GM15510 (cell line): ENCODE data around the gene SF3B1.
A peak's percentile ranks its signal among the peaks of the same experiment; 100 is the strongest.

Source experiments
- POLR2A ChIP-seq: IDR thresholded peaks from 3 replicates; pipeline ENCODE4 v1.6.1; 2011; ENCODE audit warnings: borderline replicate concordance; ENCODE audit not compliant: insufficient read length; ENCODE audit errors: extremely low read depth

The SF3B1 gene

DNA sequence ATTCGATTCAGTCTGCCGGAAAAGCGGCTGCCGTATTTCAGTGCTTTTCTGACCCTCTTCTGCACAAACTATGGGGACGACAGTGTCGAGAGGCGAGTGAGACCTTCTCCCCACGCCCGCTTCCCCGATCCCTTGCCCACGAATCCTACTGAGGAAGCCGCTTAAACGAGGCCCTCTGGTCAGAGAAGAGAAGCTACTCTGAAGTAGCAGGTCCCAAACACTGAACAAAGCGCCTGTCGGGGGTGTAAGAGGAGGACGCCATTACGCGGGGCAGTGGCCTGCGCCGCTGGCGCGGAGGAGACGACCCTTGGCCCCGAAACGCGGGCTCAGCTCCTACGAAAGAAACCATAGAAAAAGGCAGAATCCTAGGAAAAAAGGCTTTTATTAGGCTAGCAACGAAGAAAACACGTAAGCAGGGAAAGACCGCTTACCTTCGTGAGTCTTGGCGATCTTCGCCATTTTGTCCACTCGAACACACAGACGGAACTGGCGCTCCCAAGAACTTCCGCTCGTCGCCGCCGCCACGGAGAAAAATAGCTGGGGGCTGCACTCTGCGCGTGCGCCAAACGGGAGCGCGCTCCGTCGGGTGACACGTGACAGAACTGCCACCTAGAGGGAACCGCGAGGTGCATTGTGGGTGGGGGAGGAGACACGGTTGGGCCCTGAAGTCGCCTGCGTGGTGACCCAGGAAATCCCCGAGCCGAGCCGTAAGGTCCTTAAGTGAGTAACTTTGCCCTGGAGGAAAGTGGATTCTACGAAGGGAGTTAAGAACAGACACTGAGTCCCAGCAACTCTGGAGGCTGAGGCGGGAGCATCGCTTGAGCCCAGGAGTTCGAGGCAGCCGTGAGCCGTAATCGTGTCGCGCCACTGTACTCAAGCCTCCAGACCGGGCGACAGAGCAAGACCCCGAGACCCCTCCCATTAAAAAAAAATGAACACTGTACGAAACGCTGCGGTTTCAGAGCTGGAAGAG, at the start of gene SF3B1:
SF3B1 (minus strand) TSS at position 488 of the 973 bp plus-strand sequence; CDS start at position 459, 29 bp downstream.
- TF ChIP-seq POLR2A = peak; percentile 93

DNA sequence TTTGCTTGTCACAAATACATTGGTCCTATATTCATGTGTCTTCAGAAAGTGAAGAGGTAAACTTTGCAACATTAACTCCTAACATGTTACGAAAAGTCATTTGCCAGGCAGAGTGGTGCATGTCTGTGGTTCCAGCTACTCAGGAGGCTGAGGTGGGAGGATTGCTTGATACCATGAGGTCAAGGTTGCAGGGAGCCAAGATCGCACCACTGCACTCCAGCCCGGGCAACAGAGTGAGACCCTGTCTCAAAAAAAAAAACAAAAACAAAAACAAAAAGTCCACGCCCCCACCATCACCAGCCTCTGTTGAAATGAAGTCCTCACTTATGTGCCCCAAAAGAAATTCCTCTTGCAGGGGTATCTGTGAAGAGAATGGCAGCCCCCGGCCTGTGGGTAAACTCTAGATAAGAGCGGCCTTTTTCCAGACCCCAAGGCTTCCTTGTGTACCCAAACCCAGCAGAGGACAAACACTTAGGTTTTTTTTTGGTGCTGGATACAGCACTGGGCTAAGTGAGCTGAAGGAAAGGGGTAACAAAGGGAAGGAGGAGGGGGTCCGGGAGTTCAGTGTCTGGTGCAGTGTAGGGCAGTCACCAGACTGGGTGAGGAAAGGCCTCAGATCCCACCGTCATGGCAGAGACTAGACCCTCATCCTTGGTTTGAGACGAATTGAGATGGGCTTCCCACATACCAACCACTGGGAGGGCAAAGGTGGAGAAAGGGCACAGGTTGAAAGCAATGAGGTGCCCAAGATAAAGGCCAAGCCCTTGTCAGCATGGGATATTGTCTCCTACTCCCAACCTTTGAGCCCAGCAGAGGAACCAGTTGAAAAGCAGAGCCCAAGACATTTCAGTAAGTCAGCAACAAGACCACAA, 45.6 kb upstream of the SF3B1 start:
- TF ChIP-seq POLR2A = no peak

DNA sequence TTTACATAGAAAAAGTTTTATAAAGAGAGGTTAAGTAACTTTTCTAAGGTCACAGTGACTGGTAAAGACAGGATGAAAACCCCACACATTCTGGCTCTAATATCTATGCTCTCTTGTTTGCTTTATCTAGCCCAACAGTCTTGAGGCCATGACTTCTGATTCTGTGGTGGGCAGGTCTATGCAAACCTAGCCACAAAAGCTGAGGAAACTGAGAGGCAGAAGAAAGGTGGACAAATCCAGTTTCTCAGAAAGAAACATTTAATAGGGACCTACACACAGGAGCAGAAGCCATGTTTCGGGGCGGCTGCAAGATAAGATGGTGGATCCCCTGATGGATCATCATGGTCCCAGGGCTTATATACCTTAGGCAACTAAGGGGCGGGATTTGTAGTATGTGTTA, 43.0 kb upstream of the SF3B1 start:
- no peak for TF ChIP-seq POLR2A

DNA sequence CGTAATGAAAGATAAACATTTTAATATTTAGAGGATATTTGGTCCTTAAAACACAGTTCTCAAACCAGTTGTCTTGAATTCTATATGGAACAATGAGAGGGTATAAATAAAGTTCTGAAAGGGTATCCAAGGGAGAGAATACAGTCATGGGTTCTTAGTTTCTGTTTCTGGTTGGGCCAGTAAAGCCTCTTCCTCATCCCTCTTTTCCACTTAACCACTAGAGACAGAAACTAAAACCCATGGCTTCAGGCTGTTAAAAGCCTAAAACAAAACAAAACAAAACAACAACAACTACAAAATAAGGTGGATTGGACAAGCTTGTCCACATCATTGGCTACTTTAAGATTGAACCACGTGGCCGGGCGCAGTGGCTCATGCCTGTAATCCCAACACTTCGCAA, 37.3 kb upstream of the SF3B1 start:
- TF ChIP-seq POLR2A = no peak

DNA sequence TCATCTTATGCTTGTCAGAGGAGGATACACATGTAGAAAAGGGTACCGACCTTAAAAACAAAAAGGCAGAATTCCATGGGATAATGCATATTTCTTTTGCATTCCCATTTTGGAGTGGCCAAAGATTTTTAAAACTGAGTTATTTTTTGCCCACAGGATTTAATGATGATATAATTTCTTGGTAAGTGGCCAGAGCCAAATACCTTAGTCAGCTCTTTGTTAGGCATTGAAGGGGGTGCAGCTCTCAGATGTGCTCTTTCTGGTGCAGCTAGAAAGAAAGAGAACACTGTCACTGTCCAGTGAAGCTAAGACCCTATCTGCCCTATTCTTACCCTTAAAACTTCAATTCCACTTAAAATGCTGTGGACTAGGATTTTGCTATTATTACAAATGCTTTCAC, 29.3 kb upstream of the SF3B1 start:
- no peak for TF ChIP-seq POLR2A

DNA sequence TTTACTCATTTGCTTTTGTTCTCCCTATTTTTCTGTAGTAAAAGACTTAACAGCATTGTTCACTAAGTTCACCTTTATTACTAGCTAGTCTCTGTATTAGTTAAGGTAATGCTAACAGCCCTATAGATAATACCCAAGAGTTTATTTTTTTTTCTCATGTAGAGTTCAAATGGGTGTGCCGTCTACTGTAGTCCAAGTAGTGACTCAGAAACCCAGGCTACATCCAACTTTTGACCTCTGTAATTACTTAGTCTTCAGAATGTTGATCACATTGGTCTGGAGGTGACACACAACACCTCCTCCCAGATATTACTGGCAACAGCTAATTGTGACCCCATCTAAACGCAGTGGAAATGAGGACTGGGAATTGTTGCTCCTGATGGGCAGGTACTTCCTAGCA, 26.2 kb upstream of the SF3B1 start:
- TF ChIP-seq POLR2A = no peak

- TF ChIP-seq POLR2A = no peak
These were observed 25.8 kb upstream of the SF3B1 start for GRCh38 chr2:197460649-197461048.

DNA sequence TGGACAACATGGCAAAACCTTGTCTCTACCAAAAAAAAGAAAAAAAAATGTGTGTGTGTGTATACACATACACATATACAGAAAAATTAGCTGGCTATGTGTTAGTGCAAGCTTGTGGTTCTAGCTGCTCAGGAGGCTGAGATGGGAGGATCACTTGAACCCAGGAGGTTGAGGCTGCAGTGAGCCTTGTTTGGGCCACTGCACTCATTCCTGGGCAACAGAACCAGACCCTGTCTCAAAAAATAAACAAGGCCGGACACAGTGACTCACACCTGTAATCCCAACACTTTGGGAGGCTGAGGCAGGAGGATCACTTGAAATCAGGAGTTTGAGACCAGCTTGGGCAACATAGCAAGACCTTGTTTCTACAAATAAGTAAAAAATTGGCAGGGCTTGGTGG, 20.6 kb upstream of the SF3B1 start:
- no peak for TF ChIP-seq POLR2A

DNA sequence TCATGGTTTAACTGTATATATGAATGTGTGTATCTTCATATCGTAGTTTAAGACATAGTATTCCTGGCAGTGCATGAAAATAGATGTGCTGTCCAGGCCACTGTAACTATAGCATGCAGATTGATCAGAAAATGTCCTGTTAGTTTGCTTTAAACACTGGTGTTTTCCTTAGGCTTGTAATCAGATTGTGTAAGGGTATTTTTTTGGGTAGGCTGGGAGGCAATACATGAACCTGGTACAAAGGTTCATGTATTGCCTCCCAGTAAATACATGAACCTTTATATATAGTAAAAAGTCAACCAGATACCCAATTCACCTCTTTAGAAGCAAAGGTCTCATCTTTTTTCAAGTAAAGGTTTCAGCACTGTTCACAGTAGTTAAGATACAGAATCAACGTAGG, 20.1 kb upstream of the SF3B1 start:
- no peak for TF ChIP-seq POLR2A

GRCh38 chr2:197453914-197454398, 19.1 kb upstream of the SF3B1 start:
- TF ChIP-seq POLR2A = no peak

DNA sequence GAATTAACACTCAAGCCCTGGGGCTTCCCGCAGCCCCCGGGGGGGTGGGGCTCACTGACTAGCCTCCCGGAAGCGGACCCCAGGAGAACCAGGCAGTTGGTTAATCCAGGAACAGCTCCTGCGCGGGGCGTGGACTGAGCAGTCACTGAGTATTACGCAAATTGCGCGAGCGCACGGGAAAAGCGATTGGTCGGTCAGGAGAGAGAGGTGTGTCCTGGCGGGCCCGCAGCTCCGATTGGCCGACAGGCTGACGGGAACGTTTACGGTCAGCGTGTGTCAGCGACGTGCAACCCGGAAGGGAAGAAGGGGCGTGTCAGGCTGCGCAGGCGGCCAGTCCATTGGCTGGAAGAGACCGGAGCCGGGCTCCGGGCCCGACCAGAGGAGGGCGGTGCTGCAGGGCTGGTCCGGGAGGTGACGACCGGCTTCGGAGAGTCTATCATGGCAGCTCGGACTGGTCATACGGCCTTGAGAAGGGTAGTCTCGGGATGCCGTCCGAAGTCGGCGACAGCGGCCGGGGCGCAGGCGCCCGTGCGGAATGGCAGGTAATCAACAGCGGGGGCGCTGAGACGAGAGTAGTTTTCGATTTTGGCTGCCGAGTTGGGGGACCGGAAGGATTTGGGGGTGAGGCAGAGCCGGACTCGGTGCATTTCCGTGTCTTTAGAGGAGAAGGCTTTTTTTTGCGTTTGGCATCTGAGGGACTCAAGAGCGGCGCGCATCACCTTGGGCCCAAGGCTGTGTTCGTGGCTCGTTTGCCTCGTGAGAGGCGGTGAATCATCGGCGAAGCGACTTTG, 18.5 kb upstream of the SF3B1 start, which contains the start of gene COQ10B:
COQ10B (plus strand) TSS at position 430 of the 791 bp plus-strand sequence; CDS start at position 439, 9 bp downstream.
- peak; percentile 64 for TF ChIP-seq POLR2A

- TF ChIP-seq POLR2A = peak; percentile 62
These were observed 17.9 kb upstream of the SF3B1 start for GRCh38 chr2:197452754-197453122.

DNA sequence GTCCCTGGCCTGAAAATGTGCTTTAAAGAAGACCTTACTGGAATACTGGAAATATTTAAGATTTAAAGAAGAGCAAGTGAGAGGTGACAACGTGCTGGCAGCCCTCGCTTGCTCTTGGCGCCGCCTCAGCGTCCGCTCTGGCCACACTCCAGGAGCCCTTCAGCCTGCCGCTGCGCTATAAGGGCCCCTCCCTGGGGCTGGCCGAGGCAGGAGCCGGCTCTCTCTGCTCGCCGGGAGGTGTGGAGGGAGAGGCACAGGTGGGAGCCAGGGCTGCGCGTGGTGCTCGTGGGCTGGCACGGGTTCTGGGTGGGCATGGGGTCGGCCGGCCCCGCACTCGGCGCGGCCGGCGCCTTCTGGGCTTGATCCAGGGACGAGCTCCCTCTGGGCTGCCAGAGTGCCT, 15.6 kb upstream of the SF3B1 start:
- no peak for TF ChIP-seq POLR2A

DNA sequence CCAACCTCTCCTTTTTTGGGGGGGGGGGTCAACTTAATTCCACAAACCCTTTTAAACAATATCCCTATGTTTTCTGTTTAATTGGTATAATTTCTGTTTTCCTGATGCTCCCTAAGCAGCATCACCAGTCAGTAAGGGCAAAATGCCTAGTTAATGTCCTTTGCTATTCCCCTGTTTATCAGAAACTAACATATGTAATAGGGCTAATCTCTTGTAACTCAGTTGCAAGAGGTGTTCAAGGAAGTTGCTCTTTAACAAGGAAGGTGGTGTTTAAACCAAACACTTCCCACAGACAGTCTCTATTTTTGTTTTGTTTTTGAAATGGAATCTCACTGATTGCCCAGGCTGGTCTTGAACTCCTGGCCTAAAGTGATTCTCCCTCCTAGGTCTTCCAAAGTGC, 12.0 kb upstream of the SF3B1 start:
- no peak for TF ChIP-seq POLR2A

DNA sequence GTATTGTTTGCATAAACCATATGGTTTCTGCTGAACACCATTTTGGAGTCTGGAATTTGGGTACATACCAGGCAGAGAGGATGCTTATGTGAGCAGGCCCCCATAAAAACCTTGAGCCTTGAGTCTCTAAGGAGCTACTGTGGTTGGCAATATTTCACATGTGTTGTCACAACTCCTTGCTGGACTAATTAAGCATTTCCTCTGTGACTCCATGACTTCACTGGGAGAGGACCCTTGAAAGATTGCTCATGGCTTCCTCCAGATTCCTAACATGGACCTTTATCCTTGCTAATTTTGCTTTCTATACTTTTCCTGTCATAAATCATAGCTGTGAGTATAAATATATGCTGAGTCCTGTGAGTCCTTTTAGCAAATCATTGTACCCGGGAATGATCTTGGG, 10.9 kb upstream of the SF3B1 start:
- no peak for TF ChIP-seq POLR2A

DNA sequence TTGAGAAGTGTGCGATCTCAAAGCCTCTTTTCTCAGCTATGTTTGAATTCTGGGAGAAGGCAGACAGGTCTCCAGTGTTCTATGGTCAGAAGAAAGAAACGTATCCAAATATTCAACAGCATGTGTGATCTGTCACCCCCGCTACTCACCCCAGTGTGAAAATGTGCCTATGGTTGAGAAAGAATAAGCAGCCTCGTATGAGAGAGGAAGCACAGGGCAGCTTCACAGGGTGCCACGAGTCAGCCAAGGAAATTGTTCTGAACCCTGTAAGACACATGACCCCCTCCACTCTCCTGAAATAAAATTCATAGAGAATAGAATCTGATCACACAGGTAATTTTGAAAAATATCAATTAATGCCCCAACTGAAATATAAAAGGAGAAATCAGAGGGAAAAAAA, 8.0 kb upstream of the SF3B1 start:
- TF ChIP-seq POLR2A = no peak
